ENCODE measurements around the gene KICS2. TPM values are rescaled to one million over a fixed set of nuclear protein-coding genes. Genes with fewer than 3 reads are reported as not detected.

KICS2 gene
- total RNA-seq, 1 donor from 2014 or later, result 3.9 TPM

GRCh38 chr12:64268409-64268808 is 46.3 kb upstream of the KICS2 start:
- Histone ChIP-seq H3K4me1 (no peaks in the 10 kb centered on the region), H3K9me3 (ENCODE audit: low read depth) (no peaks in the 10 kb centered on the region), H2AFZ (replicated peaks) (no peak overlapping the region), H3K4me3 (no peak overlapping the region), H4K20me1 (ENCODE audit: low read depth) (no peaks in the 10 kb centered on the region), H3K36me3 (no peaks in the 10 kb centered on the region), H3K79me2 (ENCODE audit: low read depth) (no peaks in the 10 kb centered on the region), H3K9ac (no peak overlapping the region), H3F3A (ENCODE audit: low read depth) (no peaks in the 10 kb centered on the region), H3K4me2 (no peak overlapping the region), H3K27ac (no peak overlapping the region), H3K27me3 (no peaks in the 10 kb centered on the region)
- Mint-ChIP-seq H3K27ac (no peak overlapping the region), H3K9me3 (no peaks in the 10 kb centered on the region), H3K36me3 (no peaks in the 10 kb centered on the region), H3K4me3 (no peak overlapping the region), H3K27me3 (ENCODE audit: insufficient read depth, low read depth) (peaks cover 4% of the 10 kb centered on the region), H3K4me1 (no peaks in the 10 kb centered on the region)
- DNase-seq (ENCODE audit: low spot score), result no peak
- TF ChIP-seq EZH2 (IDR thresholded peaks at IDR 0.05) (no peak), EZH2phosphoT487 (IDR thresholded peaks at IDR 0.05) (no peak)
- TF ChIP-seq, protein P1, sequence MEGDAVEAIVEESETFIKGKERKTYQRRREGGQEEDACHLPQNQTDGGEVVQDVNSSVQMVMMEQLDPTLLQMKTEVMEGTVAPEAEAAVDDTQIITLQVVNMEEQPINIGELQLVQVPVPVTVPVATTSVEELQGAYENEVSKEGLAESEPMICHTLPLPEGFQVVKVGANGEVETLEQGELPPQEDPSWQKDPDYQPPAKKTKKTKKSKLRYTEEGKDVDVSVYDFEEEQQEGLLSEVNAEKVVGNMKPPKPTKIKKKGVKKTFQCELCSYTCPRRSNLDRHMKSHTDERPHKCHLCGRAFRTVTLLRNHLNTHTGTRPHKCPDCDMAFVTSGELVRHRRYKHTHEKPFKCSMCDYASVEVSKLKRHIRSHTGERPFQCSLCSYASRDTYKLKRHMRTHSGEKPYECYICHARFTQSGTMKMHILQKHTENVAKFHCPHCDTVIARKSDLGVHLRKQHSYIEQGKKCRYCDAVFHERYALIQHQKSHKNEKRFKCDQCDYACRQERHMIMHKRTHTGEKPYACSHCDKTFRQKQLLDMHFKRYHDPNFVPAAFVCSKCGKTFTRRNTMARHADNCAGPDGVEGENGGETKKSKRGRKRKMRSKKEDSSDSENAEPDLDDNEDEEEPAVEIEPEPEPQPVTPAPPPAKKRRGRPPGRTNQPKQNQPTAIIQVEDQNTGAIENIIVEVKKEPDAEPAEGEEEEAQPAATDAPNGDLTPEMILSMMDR (IDR thresholded peaks at IDR 0.05), result no peak

DNA sequence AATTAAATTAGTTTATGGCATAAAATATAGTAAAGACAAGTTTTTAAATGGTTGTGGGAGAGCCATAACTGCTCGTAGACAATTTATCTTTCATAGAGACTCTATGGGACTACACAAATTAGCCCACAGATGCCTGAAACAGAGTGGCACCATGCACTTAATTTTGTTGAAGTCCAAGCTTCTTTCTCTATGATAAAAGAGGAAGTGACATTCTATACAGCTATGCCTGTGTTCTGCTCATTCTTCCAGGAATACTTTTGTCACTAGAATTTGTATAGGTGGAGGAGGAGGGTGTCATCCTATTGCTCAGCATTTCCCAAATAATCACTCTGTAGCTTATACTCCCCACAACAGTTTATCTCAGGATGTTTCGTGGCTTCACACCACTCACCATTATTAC is 43.7 kb upstream of the KICS2 start:
- Mint-ChIP-seq H3K27me3 (ENCODE audit: insufficient read depth, low read depth) (peaks cover 4% of the 10 kb centered on the region), H3K4me3 (no peak overlapping the region), H3K27ac (no peak overlapping the region), H3K36me3 (no peaks in the 10 kb centered on the region), H3K9me3 (no peaks in the 10 kb centered on the region), H3K4me1 (no peaks in the 10 kb centered on the region)
- Histone ChIP-seq H3K4me2 (no peak overlapping the region), H2AFZ (replicated peaks) (no peak overlapping the region), H3K9me3 (ENCODE audit: low read depth) (no peaks in the 10 kb centered on the region), H3K27ac (no peak overlapping the region), H3K4me1 (no peaks in the 10 kb centered on the region), H3K4me3 (no peak overlapping the region), H3K27me3 (no peaks in the 10 kb centered on the region), H3K36me3 (no peaks in the 10 kb centered on the region), H3K9ac (no peak overlapping the region), H4K20me1 (ENCODE audit: low read depth) (no peaks in the 10 kb centered on the region), H3F3A (ENCODE audit: low read depth) (no peaks in the 10 kb centered on the region), H3K79me2 (ENCODE audit: low read depth) (no peaks in the 10 kb centered on the region)
- no peak for DNase-seq (ENCODE audit: low spot score)
- TF ChIP-seq, protein P1 (IDR thresholded peaks at IDR 0.05), result no peak
- TF ChIP-seq EZH2phosphoT487 (IDR thresholded peaks at IDR 0.05) (no peak), EZH2 (IDR thresholded peaks at IDR 0.05) (no peak)

- Mint-ChIP-seq H3K27ac (no peak overlapping the region), H3K4me1 (no peaks in the 10 kb centered on the region), H3K36me3 (no peaks in the 10 kb centered on the region), H3K27me3 (ENCODE audit: insufficient read depth, low read depth) (no peaks in the 10 kb centered on the region), H3K9me3 (no peaks in the 10 kb centered on the region), H3K4me3 (no peak overlapping the region)
- no peaks in the 10 kb centered on the region for H3K79me2 ChIP-seq (ENCODE audit: low read depth)
- no peak overlapping the region for H3K4me3 ChIP-seq
- no peaks in the 10 kb centered on the region for H3K27me3 ChIP-seq
- no peaks in the 10 kb centered on the region for H4K20me1 ChIP-seq (ENCODE audit: low read depth)
- no peak overlapping the region for H3K4me2 ChIP-seq
- H3K9ac ChIP-seq, result no peak overlapping the region
- H2AFZ ChIP-seq (replicated peaks), result no peak overlapping the region
- H3K4me1 ChIP-seq, result no peaks in the 10 kb centered on the region
- H3K27ac ChIP-seq, result no peak overlapping the region
- DNase-seq (ENCODE audit: low spot score), result no peak
- no peaks in the 10 kb centered on the region for H3F3A ChIP-seq (ENCODE audit: low read depth)
- no peak for TF ChIP-seq EZH2 (IDR thresholded peaks at IDR 0.05)
- TF ChIP-seq, protein P1 (IDR thresholded peaks at IDR 0.05), result no peak
- no peak for TF ChIP-seq EZH2phosphoT487 (IDR thresholded peaks at IDR 0.05)
- H3K36me3 ChIP-seq, result no peaks in the 10 kb centered on the region
- H3K9me3 ChIP-seq (ENCODE audit: low read depth), result no peaks in the 10 kb centered on the region
Observed at GRCh38 chr12:64261813-64262212, 39.7 kb upstream of the KICS2 start.

Data from neural progenitor cell (in vitro differentiated cells).